Vagina (tissue), 2 donors: ENCODE results near the gene MATK. TPM values are rescaled to one million over a fixed set of nuclear protein-coding genes. Genes with fewer than 3 reads are reported as not detected.

Source experiments
- DNase-seq, 2 donors: peaks; one replicate each; pipeline ENCODE4 v3.0.0-alpha.2; 2017; ENCODE audit errors: extremely low spot score in 2 of 2
- H3K27ac ChIP-seq: fragments of 200-600 bp; sonication (generic); one replicate; pipeline ENCODE4 v1.5.1; 2019
- H3K27me3 ChIP-seq: fragments of 200-600 bp; sonication (generic); one replicate; pipeline ENCODE4 v1.5.1; 2019
- H3K36me3 ChIP-seq, 2 donors: fragments of 200-600 bp; sonication (generic); one replicate each; pipeline ENCODE4 v1.5.1; 2017 to 2019
- H3K4me1 ChIP-seq: fragments of 200-600 bp; sonication (generic); one replicate; pipeline ENCODE4 v1.5.1; 2019
- H3K4me3 ChIP-seq, 2 donors: fragments of 200-600 bp; sonication (generic); 1 replicate in 1 of 2; 2 replicates in 1 of 2; pipeline ENCODE4 v1.5.1; 2016 to 2019
- H3K9me3 ChIP-seq: fragments of 200-600 bp; sonication (generic); one replicate; pipeline ENCODE4 v1.5.1; 2019
- CTCF ChIP-seq, 3 experiments: fragments of 450-650 bp in 2 of 3; fragments of 200-600 bp in 1 of 3; sonication (generic) in 1 of 3; IDR thresholded peaks; one replicate each; pipeline ENCODE4 v1.5.1; 2017 to 2019; ENCODE audit warnings: antibody characterized with exemption in 3 of 3, mild to moderate bottlenecking in 2 of 3, moderate library complexity in 2 of 3
- POLR2A ChIP-seq, 2 donors: fragments of 450-650 bp; IDR thresholded peaks; one replicate each; pipeline ENCODE4 v1.6.1; 2017; ENCODE audit warnings: antibody characterized with exemption in 2 of 2, mild to moderate bottlenecking in 2 of 2, moderate library complexity in 2 of 2
- POLR2AphosphoS5 ChIP-seq, 2 donors: sonication (generic); formaldehyde crosslinking; IDR thresholded peaks; one replicate each; pipeline ENCODE4 v1.9.0; 2017; ENCODE audit warnings: antibody characterized with exemption in 2 of 2, mild to moderate bottlenecking in 2 of 2, low read depth in 1 of 2; ENCODE audit not compliant: insufficient read depth in 1 of 2
- intact Hi-C: fragments of 100-400 bp; cut with DNase I; formaldehyde crosslinking; loops from one replicate; pipeline ENCODE4 v1.15.1; 2023
- total RNA-seq: library from RNA; depleted of rRNA; stranded (reverse); fragments of >200 nt; gene quantifications from one replicate; pipeline ENCODE4 v1.2.3, GENCODE V29; 2016

The MATK gene
- total RNA-seq, 1 donor from 2014 or later = 1.2 TPM

GRCh38 chr19:3746371-3747056 lies 39.7 kb downstream of the MATK start:
- Histone ChIP-seq H3K4me3 (no peak overlapping the region), H3K27me3 (no peaks in the 10 kb centered on the region), H3K4me1 (no peaks in the 10 kb centered on the region), H3K36me3 (peaks cover 0 to 18% of the 10 kb centered on the region in 2 donors), H3K9me3 (no peaks in the 10 kb centered on the region), H3K27ac (no peak overlapping the region)
- DNase-seq = no peak
- intact Hi-C loops = no loop called here
- TF ChIP-seq POLR2AphosphoS5 (IDR thresholded peaks at IDR 0.05; ENCODE audit: insufficient read depth in 1 of 2, low read depth in 1 of 2) (no peak), POLR2A (IDR thresholded peaks at IDR 0.05) (no peak), CTCF (IDR thresholded peaks at IDR 0.05) (no peak)

- no peaks in the 10 kb centered on the region for H3K9me3 ChIP-seq
- H3K27ac ChIP-seq = no peak overlapping the region
- H3K4me1 ChIP-seq = no peaks in the 10 kb centered on the region
- H3K4me3 ChIP-seq = no peak overlapping the region
- H3K36me3 ChIP-seq = peaks cover 0 to 8% of the 10 kb centered on the region in 2 donors
- no peak for DNase-seq
- intact Hi-C loops = no loop called here
- TF ChIP-seq POLR2A (IDR thresholded peaks at IDR 0.05) = no peak
- TF ChIP-seq POLR2AphosphoS5 (IDR thresholded peaks at IDR 0.05; ENCODE audit: insufficient read depth in 1 of 2, low read depth in 1 of 2) = no peak
- no peak for TF ChIP-seq CTCF (IDR thresholded peaks at IDR 0.05)
- H3K27me3 ChIP-seq = no peaks in the 10 kb centered on the region
These were observed 40.7 kb downstream of the MATK start for GRCh38 chr19:3745363-3746045.

GRCh38 chr19:3743486-3743885 lies 42.7 kb downstream of the MATK start:
- no peaks in the 10 kb centered on the region for H3K4me1 ChIP-seq
- no peak for TF ChIP-seq POLR2A (IDR thresholded peaks at IDR 0.05)
- no peak for TF ChIP-seq CTCF (IDR thresholded peaks at IDR 0.05)
- TF ChIP-seq POLR2AphosphoS5 (IDR thresholded peaks at IDR 0.05; ENCODE audit: insufficient read depth in 1 of 2, low read depth in 1 of 2) = no peak
- no peaks in the 10 kb centered on the region for H3K36me3 ChIP-seq
- H3K4me3 ChIP-seq = no peak overlapping the region
- intact Hi-C loops = no loop called here
- no peak overlapping the region for H3K27ac ChIP-seq
- DNase-seq = no peak
- no peaks in the 10 kb centered on the region for H3K27me3 ChIP-seq
- H3K9me3 ChIP-seq = no peaks in the 10 kb centered on the region

GRCh38 chr19:3740431-3740830 lies 45.8 kb downstream of the MATK start:
- H3K36me3 ChIP-seq = no peaks in the 10 kb centered on the region
- intact Hi-C loops = no loop called here

More at GRCh38 chr19:3740431-3740830, 45.8 kb downstream of the MATK start:
- Histone ChIP-seq H3K9me3 (no peaks in the 10 kb centered on the region), H3K27me3 (no peaks in the 10 kb centered on the region), H3K27ac (no peak overlapping the region), H3K4me3 (no peak overlapping the region), H3K4me1 (no peaks in the 10 kb centered on the region)
- TF ChIP-seq CTCF (IDR thresholded peaks at IDR 0.05) = no peak
- no peak for TF ChIP-seq POLR2AphosphoS5 (IDR thresholded peaks at IDR 0.05; ENCODE audit: insufficient read depth in 1 of 2, low read depth in 1 of 2)
- TF ChIP-seq POLR2A (IDR thresholded peaks at IDR 0.05) = no peak
- DNase-seq = no peak
